Stimulated activated CD8-positive, alpha-beta memory T cell treated with anti-CD3 and anti-CD28 coated beads, Interleukin-4, amount 100 ng/mL, for 48 hours (primary cell): ENCODE data around the gene CD300LG.
"Not testable (repeated sequence)": the region's sequence is repeated elsewhere in the genome, so short reads cannot be mapped to it uniquely, and the experiment has no call there.

Experiments
- DNase-seq: peaks from one replicate; pipeline ENCODE4 v3.0.0-alpha.2; 2020

The CD300LG gene

DNA sequence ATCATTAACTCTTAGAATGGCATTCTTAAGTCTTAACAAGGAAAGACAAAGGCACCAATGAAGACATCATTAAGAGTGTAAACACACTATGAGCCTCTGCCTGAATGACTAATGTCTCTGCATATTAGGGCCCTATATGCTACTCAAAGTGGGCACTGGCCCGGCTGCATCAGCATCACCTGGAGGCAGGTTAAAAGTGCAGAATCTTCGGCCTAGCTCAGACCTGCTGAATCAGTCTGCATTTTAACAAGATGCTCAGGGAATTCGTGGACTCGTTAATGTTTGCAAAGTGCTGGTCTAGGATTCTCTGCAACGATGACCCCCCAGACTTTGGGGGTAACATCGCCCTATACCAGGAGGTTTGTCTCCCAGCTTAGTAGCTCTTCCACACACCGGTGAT, 20.8 kb upstream of the CD300LG start:
- no peak for DNase-seq

DNA sequence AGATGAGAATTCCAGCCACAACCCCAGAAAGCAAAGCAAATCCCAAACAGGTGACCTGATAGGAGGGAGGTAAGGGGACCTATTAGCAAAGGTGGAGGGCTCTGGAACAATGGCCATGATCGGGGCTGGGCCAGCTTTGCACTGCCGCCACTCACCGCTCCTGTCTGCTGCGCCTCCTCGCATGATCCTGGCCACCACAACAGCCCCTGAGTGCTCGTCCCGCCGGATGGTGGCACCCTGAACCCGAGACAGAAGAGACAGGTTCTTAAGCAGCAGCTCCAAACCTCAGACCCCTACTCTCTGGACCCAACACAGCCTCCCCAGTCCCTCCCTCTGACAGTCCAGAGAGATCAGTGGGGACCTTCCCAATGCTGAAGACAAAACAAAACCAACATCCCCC, 19.4 kb upstream of the CD300LG start:
- DNase-seq: no peak

DNA sequence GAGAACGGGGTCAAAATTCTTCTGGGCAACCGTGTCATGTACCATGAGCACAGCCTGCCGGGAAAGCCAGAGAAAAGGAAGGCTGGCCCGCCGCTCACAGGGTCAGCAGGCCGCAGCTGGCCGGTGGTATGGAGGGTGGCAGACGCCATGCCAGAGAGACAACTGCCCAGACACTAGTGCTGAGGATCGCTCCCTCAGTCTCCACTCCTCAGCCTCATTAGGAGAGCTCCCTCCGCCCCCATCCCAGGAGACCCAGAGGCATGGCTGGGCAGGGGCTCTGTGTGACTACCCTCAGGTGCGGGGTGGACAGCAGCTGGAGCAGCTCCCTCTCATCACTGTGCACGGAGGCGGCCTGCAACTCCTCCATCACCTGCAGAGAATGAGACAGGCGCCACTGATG, 17.2 kb upstream of the CD300LG start:
- DNase-seq: no peak

DNA sequence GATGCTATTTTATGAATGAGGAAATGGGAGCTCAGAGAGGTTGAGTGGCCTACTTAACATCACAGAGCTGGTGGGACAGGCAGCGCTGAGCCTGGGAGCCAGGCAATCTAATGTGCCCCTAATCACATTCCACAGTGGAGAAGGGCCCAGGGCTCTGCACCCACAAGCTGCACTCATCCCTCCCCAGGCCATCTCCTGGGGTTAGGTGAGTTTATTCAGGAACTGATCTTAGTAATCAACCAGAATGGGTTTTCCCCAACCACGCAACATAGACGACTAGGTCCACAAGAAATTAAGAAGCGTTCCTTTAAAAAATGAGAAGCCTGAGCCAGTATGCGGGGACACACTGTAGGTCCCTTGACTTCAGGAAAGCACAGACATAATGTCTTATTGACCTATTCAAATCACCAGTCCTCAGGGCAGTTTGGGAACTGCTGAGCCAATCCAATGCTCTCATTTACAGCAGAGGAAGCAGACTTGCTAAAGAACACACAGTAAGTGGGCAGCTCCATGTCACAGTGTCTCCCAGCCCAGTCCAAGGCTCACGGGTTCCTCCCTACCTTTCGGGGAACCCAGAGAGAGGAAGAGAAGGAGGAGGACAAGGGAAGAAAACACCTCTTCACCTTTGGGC, 16.4 kb upstream of the CD300LG start:
- peak; percentile 29 for DNase-seq

DNA sequence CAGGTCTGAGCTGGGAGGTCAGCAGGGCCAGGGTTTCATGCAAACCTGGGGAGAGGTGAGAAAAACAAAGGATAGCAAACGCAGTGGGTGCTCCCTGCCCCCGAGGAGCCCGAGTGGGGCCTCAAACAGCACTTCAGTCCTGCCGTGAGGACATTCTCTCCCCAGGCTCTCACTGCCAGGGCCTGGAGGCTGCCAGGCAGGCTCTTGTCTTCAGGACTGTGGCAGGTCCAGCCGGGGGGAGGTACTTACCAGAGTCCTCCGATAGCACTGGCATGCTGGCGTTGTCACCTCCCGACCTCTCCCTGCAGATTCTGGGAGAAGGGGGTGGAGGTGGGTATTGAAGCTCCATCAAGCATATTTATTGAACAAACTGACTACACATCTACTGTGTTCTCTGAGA, 15.3 kb upstream of the CD300LG start:
- no peak for DNase-seq

DNA sequence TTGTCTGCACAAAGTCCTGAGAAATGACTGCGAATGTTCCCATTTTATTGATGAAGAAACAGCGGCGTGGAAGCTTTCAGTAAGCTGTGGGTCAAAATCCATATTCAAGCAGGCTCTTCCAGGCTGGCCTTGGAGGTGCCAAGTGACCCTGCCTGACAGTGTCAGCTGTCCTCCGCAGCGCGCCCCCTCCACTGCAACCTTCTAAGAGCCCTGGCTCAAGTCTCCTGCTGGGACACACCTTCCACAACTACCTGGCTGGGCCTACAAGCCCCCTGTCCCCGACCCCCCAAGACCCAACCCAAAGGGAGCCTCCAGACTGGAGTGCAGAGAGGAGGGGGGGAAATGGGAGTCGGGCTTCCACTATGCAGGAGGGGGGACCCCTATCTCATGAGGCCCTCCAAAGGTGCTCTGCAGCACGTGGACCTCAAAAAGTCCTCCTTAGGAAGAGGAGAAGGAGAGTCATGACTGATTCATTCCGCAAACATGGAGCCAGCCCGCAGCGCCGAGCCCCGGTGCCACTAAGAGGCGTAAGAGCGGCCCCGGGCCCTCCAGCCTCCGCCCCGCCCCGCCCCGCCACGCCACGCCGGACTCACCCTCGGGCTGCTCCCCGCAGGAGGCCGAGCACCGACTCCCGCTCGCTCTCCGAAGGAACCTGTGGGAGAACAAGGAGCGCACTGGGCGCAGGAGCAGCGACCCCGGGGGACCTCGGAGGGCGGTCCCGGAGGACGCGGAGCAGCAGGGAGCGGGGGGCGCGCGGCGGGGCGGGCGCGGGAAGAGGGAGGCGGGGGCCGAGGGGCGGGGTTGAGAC, 14.6 kb upstream of the CD300LG start:
- DNase-seq: peak; percentile 39

DNA sequence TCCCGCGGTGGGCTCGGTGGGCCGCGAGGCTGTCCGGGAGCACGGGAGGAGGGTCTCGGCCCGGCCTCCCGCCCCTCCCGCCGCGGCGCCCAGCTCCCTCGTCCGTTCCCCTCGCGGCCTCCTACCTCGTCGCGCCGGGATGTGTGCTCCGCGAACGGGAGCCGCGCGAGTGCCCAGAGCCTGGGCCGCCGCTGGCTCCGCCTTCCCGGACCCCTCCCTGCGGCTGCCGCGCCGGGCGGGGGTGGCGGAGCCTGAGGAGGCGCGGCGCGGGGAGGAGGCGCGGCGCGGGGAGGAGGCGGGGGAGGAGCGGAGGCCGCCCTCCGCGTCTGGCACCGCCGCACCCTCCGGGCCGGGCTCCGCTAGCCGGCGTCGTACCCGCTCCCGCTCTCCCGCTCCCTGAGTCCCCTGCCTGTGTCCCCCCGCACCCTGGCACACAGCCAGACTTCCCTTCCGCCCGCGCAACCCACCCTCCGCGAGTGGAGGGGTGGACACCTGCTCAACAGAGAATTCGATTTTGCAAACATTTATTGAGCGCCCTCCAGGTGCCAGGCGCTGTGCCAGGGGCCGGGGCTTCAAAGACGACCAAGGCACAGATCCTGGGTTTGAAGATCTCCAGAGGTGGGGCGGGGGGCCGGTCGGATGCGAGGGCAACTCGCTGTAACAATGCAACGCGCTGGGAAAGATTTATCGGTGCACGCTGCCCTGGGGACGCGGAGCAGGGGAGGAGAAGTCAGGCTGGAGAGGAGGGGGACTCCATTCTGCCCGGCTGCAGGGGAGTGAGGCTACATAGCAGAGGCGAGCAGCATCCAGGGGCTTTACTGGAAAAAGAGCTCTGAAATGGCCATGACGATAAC, 13.8 kb upstream of the CD300LG start, which contains the start of gene MPP3:
Gene MPP3, minus strand, starts transcription at position 171 of the 854 bp plus-strand sequence. CDS start 1,240 bp downstream, outside the sequence.
- peak; percentile 39 for DNase-seq

DNA sequence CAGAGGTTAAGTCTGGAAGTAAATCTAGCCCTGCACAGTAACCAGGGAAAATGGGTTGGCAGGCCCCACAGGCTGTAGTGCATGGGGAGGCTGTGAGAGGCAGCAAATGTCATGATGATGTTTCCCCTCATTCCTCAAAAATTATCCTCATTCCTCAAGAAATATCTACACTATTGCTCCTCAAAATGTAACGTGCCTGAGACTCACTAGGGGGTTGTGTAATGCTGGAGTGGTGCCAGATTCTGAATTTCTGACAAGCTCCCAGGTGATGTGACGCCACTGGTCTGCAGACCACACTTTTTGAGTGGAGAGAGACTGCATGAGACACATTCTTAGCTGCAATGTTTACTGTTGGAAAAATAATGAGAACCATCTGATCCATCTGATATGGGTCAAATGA, 12.9 kb upstream of the CD300LG start:
- no peak for DNase-seq

DNA sequence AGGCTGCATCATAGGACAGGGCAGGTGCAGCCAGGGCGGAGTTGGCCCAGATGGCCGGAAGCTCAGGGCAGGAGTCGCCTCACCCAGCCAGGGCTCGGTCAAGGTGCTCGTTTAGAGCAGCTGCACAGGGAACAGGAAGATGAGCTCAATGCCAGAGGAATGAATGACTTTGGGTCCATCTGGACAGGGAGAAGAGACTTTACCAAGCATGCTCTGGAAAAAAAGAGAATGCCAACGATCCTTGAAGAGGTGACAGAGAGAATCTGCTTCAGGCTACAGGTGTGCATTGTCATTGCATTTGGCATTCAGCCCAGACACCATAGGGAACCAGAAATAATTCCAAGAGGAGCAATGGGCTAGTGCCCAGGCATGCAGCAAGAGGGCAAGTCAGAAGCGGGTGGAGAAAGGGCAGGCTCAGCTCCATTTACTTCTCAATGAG, 7.3 kb upstream of the CD300LG start:
- DNase-seq: no peak

DNA sequence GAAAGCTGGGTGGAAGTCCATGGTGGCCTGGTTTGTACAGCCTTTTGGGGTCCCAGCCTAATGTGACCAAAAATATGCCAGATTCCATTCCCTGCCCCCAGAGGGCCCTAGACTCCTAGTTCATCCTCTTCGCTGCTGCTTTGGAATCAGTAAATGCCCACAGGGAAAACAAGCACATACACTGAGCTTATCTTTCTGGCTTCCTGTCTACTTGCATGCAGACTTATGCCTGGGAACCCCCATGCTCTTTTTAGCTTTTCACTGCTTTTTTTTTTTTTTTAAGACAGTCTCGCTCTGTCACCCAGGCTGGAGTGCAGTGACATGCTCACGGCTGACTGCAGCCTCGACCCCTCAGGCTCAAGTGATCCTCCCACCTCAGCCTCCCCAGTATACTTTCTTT, 6.2 kb upstream of the CD300LG start:
- no peak for DNase-seq

DNA sequence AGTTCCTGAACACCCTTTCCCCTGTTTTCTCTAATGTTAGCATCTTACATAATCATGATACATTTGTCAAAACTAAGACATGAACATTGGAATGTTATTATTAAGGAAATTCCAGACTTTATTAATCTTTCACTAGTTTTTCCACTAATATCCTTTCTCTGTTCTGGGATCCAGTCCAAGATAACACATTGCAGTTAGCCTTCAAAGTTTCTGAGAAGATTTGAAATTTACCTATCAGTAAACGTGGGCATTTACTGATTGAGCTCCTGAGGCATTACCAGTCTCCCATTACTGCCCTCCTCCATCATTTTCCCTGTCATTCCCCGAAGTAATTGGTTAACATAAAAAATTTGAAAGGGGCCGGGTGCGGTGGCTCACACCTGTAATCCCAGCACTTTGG, 5.7 kb upstream of the CD300LG start:
- no peak for DNase-seq

DNA sequence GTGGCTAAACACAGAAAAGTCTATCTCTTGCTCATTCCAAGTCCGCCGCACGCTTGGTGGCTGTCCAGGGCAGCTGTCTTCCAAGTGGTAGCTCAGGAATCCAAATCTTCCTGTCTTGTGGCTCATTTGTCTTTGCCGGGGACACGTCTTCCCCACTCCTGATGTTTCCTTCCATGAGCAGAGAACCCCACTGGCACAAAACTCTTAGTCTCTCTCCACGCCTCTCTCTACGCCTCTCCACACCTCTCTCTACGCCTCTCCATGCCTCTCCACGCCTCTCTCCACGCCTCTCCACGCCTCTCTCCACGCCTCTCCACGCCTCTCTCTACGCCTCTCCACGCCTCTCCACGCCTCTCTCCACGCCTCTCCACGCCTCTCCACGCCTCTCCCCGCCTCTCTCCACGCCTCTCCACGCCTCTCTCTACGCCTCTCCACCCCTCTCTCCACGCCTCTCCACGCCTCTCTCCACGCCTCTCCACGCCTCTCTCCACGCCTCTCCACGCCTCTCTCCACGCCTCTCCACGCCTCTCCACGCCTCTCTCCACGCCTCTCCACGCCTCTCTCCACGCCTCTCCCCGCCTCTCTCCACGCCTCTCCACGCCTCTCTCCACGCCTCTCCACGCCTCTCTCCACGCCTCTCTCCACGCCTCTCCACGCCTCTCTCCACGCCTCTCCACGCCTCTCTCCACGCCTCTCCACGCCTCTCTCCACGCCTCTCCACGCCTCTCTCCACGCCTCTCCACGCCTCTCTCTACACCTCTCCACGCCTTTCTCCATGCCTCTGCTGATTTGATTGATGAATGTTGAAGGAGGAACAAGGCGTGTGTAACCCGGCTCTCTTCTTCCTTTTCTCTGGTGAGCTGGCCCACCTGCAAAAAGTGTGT, 4.6 kb upstream of the CD300LG start:
- DNase-seq: not testable (repeated sequence)

DNA sequence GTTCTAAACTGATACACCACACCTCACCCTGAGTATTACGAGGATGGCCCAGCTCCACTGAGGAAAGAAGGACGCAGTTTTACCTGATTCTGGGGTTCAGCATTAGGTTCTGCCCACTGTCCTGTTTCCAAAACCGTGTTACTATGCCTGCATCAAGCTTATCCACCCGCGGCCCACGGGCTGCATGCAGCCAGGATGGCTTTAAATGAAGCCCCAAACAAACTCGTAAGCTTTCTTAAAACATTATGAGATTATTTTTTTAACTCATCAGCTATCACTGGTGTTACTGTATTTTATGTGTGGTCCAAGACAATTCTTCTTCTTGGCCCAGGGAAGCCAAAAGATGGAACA, 4.0 kb upstream of the CD300LG start:
- DNase-seq: no peak

DNA sequence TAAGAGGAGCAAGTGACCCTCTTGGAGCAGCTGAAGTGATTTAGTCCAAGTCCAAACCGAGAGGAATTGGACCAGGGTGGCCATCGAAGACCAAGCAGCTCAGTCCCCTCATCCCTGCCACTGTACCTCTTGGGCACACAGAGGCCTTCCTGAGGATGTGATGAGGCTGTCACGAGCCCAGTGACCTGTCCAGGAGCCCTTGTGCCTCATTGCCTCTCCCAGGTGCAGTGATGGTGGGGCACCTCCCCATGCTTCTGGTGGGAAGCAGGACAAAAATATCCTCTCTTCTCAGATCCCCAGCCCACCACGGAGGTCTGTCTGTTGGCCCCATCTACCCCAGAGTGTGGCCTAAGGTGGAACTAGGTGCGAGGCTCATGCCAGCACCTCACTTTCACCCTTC, 2.7 kb upstream of the CD300LG start:
- no peak for DNase-seq

DNA sequence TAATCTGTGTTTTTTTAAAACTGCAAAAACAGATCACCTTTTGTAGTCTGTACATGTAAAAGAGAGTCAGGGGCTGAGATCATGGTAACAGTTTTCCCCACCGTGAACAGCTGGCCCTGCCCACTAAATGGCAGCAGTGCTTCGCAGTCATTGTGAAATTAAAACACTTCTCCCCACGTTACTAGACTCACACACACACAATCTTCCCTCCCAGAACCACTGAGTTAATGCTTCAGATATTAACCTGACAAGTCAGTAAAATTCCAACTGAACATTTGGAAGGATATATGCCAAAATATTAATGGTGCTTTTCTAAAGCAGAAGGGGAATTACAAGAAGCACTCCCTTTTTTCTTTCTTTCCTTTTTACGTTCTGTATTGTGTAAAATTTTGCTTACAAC, 1.2 kb upstream of the CD300LG start:
- DNase-seq: no peak

DNA sequence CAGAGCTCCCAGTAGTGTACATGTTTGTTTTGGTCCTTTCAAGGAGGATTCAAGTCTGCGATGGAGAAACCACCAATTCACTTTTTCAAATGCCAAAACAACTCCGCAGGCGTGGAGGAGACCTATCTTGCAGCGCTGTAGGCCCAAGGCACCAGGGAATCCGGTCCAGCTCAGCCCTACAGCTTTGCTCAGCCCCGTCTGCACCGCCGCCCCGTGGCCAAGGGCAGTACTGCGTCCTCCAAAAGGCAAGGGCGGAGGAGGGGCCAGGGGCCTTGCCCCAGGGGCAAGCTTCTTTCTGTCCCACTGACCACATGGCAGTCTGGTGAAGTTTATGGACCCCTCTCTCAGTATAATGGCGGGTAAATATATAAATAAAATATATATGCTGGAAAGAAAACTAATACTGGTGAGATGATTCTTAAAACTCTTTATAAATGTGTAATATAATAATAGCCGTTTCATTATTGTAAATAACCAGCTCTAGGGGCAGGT, 709 bp upstream of the CD300LG start:
- DNase-seq: peak; percentile 94

DNA sequence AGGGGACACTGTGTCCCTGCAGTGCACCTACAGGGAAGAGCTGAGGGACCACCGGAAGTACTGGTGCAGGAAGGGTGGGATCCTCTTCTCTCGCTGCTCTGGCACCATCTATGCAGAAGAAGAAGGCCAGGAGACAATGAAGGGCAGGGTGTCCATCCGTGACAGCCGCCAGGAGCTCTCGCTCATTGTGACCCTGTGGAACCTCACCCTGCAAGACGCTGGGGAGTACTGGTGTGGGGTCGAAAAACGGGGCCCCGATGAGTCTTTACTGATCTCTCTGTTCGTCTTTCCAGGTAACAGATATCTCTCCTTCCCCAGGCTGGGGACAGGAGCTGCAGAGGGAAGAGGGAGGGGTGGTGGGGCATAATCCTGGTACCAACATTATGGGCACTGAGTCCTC, 1.6 kb downstream of the CD300LG start:
- no peak for DNase-seq

DNA sequence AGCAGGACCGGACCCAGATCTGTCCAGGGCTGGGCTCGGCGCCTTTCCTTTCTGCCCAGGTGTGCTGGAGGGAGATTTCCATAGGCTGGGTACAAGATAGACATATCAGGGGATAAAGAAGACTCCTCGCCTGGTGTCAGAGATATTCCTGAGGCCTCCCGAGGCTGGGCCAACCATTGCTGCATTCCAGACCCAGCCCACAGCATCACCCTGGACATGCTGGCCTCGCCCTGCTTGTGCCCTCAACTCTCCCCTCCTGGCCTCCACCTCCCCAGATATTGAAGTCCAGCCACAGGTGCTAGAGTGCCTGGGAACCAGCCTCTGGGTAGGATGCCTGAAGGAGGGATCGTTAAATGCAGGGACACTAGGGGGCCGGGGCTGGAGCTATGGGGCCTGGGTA, 2.1 kb downstream of the CD300LG start:
- DNase-seq: no peak

DNA sequence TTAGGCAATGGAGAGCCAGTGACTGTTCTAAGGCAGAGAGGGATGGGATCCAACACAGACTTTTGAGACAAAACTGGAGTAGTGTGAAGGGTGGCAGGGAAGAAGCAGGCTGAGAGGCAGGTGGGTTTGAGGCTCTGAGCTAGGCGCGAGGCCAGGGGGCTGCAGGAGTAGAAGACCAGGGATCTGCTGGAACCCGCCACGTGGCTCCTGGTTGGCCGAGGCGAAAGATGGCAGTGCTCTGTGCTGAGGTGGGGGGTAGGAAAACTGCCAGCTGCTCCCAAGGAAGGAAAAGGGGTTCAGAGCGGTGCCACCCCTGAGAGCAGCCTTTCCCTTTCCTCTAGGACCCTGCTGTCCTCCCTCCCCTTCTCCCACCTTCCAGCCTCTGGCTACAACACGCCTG, 5.6 kb downstream of the CD300LG start:
- no peak for DNase-seq

DNA sequence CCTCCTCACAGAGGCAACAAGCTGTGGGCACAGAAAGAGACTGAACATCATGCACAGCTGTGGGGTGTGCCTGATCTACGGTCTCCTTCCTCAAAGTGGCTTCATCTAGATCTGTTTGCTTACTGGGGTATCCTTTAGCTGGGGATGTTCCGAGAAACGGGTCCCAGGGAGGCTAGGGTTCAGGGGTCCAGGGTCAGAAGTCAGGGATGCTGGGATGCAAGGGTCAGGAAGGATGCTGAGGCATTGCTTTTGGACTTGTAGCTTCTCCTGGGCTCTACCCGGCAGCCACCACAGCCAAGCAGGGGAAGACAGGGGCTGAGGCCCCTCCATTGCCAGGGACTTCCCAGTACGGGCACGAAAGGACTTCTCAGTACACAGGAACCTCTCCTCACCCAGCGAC, 6.6 kb downstream of the CD300LG start:
- no peak for DNase-seq

DNA sequence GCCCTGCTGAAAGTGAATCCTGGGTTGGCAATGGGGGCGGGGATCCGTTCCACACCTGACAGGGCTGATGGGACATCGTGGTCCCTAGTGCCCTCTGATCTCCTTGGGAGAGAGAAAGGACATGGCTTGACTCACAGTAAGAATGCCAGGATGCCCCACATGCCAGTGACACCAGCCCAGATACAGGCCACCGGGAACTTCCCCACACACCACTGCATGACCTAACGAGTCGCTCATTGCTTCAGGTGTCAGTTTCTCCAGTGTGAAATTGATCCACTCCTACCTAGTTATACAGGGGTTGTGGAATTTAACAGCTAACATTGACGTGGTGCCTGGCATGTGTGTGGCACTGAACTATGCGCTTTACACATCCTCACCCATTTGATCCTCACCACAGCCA, 7.5 kb downstream of the CD300LG start:
- no peak for DNase-seq

DNA sequence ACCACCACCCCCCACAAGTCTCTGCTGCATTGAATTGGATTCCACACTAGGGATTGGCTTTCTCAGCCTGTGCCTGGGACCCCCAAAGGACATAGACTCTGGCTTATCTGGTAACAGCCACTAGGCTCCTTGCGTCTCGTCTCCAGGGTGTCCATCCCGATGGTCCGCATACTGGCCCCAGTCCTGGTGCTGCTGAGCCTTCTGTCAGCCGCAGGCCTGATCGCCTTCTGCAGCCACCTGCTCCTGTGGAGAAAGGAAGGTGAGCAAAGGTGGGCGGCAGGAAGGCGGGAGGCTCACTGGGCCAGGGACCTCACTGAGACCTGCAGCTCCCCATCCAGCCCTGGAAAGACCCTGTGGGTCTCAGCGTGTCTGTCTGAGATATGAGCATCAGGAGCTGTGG, 8.1 kb downstream of the CD300LG start:
- DNase-seq: no peak

DNA sequence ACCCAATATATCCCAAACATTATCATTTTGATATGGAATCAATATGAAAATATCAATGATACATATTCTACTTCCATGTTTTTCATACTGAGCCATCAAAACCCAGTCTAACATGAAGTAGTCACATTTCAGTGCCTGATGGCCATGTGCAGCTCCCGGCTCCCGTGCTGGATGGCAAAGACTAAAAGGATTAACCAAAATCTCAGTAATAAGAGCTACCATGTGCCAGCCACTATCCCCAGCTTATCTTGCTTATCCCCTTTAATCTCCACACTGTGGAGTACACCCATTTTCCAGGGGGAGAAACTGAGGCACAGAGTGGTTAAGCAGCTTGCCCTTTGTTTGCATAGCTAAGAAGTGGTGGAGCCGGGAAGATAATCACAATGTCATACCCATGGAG, 9.2 kb downstream of the CD300LG start:
- DNase-seq: no peak
